LNCaP clone FGC (cell line): ENCODE data around the gene PLXNA4.

Source experiments
- DNase-seq: peaks from one replicate; pipeline ENCODE4 v3.0.0-alpha.2; 2011; ENCODE audit warnings: low read depth
- H3K4me3 ChIP-seq: 2 replicates; pipeline ENCODE4 v1.5.1; 2011; ENCODE audit warnings: mild to moderate bottlenecking, low read depth, low read length, control low read depth
- TF ChIP-seq, protein P1 (sequence below): IDR thresholded peaks from 2 replicates; pipeline ENCODE4 v1.5.1; 2012; ENCODE audit warnings: mild to moderate bottlenecking; ENCODE audit not compliant: control insufficient read depth, insufficient read depth; ENCODE audit errors: extremely low read depth

The PLXNA4 gene

DNA sequence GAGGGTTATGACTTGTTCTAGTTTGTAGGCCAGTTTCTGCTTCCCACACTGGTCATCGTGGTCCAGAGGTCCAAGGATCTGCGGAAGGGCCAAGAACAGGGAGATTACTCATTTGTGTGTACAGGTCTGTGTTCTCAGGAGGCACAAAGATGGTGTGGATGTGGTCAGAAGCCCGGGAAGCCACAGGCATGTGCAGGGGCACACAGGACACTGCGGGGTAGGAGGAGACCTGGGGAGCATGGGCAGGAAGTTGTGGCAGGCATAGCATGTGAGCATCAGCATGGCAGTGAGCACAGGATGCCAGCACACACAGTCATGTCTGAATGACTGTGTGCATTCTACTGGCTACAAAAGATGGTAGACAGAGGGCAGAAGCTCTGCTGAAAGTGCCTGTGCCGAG is 445.8 kb downstream of the PLXNA4 start:
- no peak for DNase-seq
- no peak overlapping the region for H3K4me3 ChIP-seq
- TF ChIP-seq, protein P1, sequence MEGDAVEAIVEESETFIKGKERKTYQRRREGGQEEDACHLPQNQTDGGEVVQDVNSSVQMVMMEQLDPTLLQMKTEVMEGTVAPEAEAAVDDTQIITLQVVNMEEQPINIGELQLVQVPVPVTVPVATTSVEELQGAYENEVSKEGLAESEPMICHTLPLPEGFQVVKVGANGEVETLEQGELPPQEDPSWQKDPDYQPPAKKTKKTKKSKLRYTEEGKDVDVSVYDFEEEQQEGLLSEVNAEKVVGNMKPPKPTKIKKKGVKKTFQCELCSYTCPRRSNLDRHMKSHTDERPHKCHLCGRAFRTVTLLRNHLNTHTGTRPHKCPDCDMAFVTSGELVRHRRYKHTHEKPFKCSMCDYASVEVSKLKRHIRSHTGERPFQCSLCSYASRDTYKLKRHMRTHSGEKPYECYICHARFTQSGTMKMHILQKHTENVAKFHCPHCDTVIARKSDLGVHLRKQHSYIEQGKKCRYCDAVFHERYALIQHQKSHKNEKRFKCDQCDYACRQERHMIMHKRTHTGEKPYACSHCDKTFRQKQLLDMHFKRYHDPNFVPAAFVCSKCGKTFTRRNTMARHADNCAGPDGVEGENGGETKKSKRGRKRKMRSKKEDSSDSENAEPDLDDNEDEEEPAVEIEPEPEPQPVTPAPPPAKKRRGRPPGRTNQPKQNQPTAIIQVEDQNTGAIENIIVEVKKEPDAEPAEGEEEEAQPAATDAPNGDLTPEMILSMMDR: no peak

DNA sequence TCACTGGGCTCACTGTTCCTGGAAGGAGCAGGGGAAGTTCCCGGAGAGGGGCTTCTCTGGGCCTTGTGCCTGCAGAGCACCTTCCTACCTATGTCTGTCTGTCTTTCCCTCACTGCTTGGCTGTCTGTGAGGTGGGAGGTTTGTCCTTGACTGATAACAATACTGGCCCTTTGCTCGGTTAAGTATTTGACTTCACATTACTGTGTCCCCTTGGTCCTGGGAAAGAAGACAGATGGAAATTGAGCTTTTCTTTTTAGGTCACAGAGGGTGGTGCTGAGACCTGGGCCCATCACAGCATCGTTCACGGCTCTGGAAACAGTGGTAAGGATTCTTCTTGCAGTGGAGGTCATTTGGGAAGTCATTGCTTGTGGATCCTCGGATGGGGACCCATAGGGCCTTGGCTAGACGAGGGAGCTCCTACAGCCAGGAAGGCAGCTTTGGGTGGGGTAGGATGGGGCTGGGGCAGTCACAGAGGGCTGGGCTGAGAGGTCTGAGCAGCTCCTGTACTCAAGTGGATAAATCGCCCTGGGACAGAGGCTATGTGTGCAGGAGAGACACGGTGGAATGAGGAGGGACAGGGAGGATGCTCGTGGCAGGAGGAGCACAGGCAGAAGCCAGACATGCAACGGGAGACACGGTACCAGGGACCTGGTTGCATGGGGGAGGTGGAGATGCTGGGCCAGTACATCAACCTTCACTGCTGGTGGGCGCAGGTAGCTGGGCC is 450.2 kb downstream of the PLXNA4 start:
- no peak overlapping the region for H3K4me3 ChIP-seq
- DNase-seq: no peak
- TF ChIP-seq, protein P1: no peak

DNA sequence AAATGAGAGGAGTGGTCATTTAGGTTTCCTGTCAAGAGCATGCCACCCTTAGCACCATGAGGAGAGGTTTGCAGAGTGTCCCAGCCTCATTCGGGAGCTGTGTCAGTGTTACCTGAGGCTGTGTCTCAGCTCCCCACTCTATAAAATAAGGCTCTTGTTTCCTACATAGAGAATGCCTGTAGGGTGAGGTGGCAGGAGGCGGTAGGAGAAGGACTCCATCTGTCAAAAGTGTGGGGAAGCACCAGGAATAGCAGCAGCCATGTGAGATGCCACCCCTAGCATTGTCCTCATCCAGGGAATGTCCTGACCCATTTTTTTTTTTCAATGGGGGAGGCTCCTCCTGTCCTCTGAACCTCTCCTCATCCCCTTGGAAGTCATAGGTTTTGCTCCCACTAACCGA is 451.2 kb downstream of the PLXNA4 start:
- TF ChIP-seq, protein P1: no peak
- no peak for DNase-seq
- H3K4me3 ChIP-seq: no peak overlapping the region

DNA sequence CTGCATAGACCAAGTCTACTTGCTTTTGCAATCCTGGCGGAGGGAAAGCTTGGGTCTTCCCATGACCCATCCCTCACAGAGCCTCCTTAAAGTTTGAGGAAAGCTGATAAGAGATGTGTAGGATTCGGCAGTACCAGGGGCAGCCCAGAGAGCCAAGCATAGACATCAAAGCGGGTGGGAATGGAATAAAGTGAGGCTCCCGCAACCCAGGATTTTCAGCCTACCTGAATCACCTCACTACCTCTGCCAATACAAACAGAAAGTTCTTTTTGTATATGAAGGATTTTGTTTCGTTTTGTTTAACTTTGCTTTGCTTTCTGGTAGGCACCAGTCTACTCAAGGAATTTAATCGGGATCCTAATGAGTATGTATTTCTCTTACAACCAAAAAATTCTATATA is 451.7 kb downstream of the PLXNA4 start:
- no peak overlapping the region for H3K4me3 ChIP-seq
- DNase-seq: no peak
- TF ChIP-seq, protein P1: no peak

DNA sequence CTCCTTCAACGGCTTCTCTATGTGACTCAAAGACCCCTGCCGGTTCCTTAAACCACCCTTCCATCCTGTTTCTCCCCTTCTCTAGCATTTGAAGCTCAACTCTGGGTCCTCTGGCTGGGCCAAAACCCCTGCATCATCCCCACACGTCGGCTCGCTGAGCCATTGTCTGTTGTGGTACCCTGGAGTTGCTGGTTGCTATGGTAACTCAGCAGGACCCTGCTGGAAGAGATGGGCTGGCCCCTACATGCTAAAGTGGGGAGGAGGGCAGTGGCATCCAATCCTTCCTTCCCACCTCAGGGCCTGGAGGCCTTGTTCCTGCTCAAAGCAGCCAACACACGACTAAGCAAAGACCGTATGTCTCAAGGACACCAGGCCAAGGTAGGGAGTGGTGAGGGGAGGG is 452.5 kb downstream of the PLXNA4 start:
- no peak overlapping the region for H3K4me3 ChIP-seq
- TF ChIP-seq, protein P1: no peak
- DNase-seq: no peak

DNA sequence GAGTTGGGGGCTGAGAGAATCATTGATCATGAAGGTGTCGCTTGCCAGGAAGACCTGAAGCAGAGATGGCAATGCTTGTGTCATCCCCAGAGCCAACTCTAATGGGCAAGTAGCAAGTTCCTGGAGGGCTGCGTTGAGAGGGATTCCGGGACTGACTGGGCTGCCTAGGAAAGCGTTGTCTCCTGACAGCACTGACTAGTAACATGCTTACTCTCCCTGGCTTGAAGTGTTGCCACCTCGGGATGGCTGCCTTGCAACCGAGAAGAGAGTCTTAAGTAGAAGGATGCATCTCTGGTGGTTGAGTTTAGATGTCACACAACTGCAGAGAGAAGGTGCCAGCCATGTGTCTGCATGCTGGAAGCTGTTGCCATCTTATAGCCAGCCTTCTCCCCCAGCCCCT is 453.4 kb downstream of the PLXNA4 start:
- DNase-seq: no peak
- H3K4me3 ChIP-seq: no peak overlapping the region
- TF ChIP-seq, protein P1: no peak

DNA sequence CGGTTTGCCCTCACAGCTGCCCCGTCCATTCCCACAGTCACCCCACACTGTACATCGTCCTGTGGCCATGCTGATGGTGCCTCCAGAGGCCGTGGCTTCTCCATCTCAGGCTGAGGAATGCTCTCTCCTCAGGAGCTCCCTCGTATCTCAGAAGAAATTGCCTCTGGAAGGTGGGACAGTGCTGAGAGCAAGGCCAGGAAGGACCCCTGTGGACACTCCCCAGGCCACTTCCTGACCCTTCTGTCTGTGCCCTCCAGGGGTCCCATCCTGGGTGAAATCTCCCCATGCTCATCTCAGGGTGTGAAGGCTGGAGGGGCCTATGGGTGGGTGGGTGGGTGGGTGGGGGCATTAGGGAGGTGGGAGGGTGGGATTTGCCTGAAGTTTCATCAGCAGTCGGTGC is 454.3 kb downstream of the PLXNA4 start:
- TF ChIP-seq, protein P1: no peak
- no peak for DNase-seq
- no peak overlapping the region for H3K4me3 ChIP-seq
